ENCODE measurements around the gene IGSF9.

Gene IGSF9

GRCh38 chr1:159938211-159938852, 7.1 kb downstream of the IGSF9 start:
- no peak overlapping the region for H3K9ac ChIP-seq (ENCODE audit: low read length)
- H3K79me2 ChIP-seq (ENCODE audit: insufficient read depth, low read length), result no peaks in the 10 kb centered on the region
- no peak overlapping the region for H3K27ac ChIP-seq (ENCODE audit: low read depth, low read length)
- TF ChIP-seq CTCF (IDR thresholded peaks at IDR 0.05; ENCODE audit: insufficient read depth, low read length, poor library complexity, severe bottlenecking) (no peak), EZH2phosphoT487 (conservative IDR thresholded peaks at IDR 0.05; ENCODE audit: low read length) (no peak)
- H3K4me2 ChIP-seq (ENCODE audit: low read depth, low read length, poor library complexity, severe bottlenecking), result no peak overlapping the region
- H4K20me1 ChIP-seq (ENCODE audit: low read depth, low read length), result no peaks in the 10 kb centered on the region
- H3K9me3 ChIP-seq (ENCODE audit: insufficient read depth, low read length), result no peaks in the 10 kb centered on the region
- H2AFZ ChIP-seq (ENCODE audit: low read depth, low read length, severe bottlenecking), result no peak overlapping the region
- no peaks in the 10 kb centered on the region for H3K27me3 ChIP-seq (ENCODE audit: low read length)
- no peaks in the 10 kb centered on the region for H3F3A ChIP-seq (ENCODE audit: insufficient read depth)
- H3K9me2 ChIP-seq (replicated peaks; ENCODE audit: insufficient read depth, low read length), result no peaks in the 10 kb centered on the region
- no peaks in the 10 kb centered on the region for H3K36me3 ChIP-seq (ENCODE audit: low read length)
- H3K4me3 ChIP-seq (ENCODE audit: insufficient read depth, low read length, poor library complexity, severe bottlenecking), result no peak overlapping the region

GRCh38 chr1:159937054-159937750, 8.2 kb downstream of the IGSF9 start:
- Histone ChIP-seq H3K79me2 (ENCODE audit: insufficient read depth, low read length) (no peaks in the 10 kb centered on the region), H3K9ac (ENCODE audit: low read length) (no peak overlapping the region), H3F3A (ENCODE audit: insufficient read depth) (no peaks in the 10 kb centered on the region), H3K27ac (ENCODE audit: low read depth, low read length) (no peak overlapping the region), H2AFZ (ENCODE audit: low read depth, low read length, severe bottlenecking) (no peak overlapping the region), H3K4me2 (ENCODE audit: low read depth, low read length, poor library complexity, severe bottlenecking) (no peak overlapping the region), H4K20me1 (ENCODE audit: low read depth, low read length) (no peaks in the 10 kb centered on the region), H3K9me2 (replicated peaks; ENCODE audit: insufficient read depth, low read length) (no peaks in the 10 kb centered on the region), H3K27me3 (ENCODE audit: low read length) (no peaks in the 10 kb centered on the region), H3K9me3 (ENCODE audit: insufficient read depth, low read length) (no peaks in the 10 kb centered on the region), H3K4me3 (ENCODE audit: insufficient read depth, low read length, poor library complexity, severe bottlenecking) (no peak overlapping the region), H3K36me3 (ENCODE audit: low read length) (no peaks in the 10 kb centered on the region)
- TF ChIP-seq CTCF (IDR thresholded peaks at IDR 0.05; ENCODE audit: insufficient read depth, low read length, poor library complexity, severe bottlenecking) (no peak), EZH2phosphoT487 (conservative IDR thresholded peaks at IDR 0.05; ENCODE audit: low read length) (no peak)

- no peak overlapping the region for H3K9ac ChIP-seq (ENCODE audit: low read length)
- TF ChIP-seq CTCF (IDR thresholded peaks at IDR 0.05; ENCODE audit: insufficient read depth, low read length, poor library complexity, severe bottlenecking) (peak; percentile 69), EZH2phosphoT487 (conservative IDR thresholded peaks at IDR 0.05; ENCODE audit: low read length) (no peak)
Observed at GRCh38 chr1:159936273-159936904, 9.0 kb downstream of the IGSF9 start.

More at GRCh38 chr1:159936273-159936904, 9.0 kb downstream of the IGSF9 start:
- Histone ChIP-seq H3K79me2 (ENCODE audit: insufficient read depth, low read length) (no peaks in the 10 kb centered on the region), H3K4me3 (ENCODE audit: insufficient read depth, low read length, poor library complexity, severe bottlenecking) (no peak overlapping the region), H3K9me2 (replicated peaks; ENCODE audit: insufficient read depth, low read length) (no peaks in the 10 kb centered on the region), H3F3A (ENCODE audit: insufficient read depth) (no peaks in the 10 kb centered on the region), H4K20me1 (ENCODE audit: low read depth, low read length) (no peaks in the 10 kb centered on the region), H3K9me3 (ENCODE audit: insufficient read depth, low read length) (no peaks in the 10 kb centered on the region), H3K27me3 (ENCODE audit: low read length) (no peaks in the 10 kb centered on the region), H3K4me2 (ENCODE audit: low read depth, low read length, poor library complexity, severe bottlenecking) (no peak overlapping the region), H2AFZ (ENCODE audit: low read depth, low read length, severe bottlenecking) (no peak overlapping the region), H3K36me3 (ENCODE audit: low read length) (no peaks in the 10 kb centered on the region), H3K27ac (ENCODE audit: low read depth, low read length) (no peak overlapping the region)

Measured in SU-DHL-6 (cell line).